Peyer's patch (tissue), 4 donors: ENCODE measurements around the gene CASR. TPM values are rescaled to one million over a fixed set of nuclear protein-coding genes. Genes with fewer than 3 reads are reported as not detected.

Experiments
- DNase-seq, 3 donors: peaks; one replicate each; pipeline ENCODE4 v3.0.0-alpha.2; 2017 to 2019
- H3K27ac ChIP-seq, 4 donors: fragments of 200-600 bp; sonication (generic); one replicate each; pipeline ENCODE4 v1.5.1; 2016 to 2019
- H3K27me3 ChIP-seq, 2 donors: fragments of 200-600 bp; sonication (generic); one replicate each; pipeline ENCODE4 v1.5.1; 2019
- H3K36me3 ChIP-seq, 3 donors: fragments of 200-600 bp; sonication (generic); one replicate each; pipeline ENCODE4 v1.5.1; 2016 to 2019
- H3K4me1 ChIP-seq, 4 donors: fragments of 200-600 bp; sonication (generic); one replicate each; pipeline ENCODE4 v1.5.1; 2016 to 2019
- H3K4me3 ChIP-seq, 4 donors: fragments of 200-600 bp; sonication (generic); 1 replicate in 3 of 4; 2 replicates in 1 of 4; pipeline ENCODE4 v1.5.1; 2016 to 2019; ENCODE audit warnings: mild to moderate bottlenecking in 1 of 4
- H3K9me3 ChIP-seq, 4 donors: fragments of 200-600 bp; sonication (generic); one replicate each; pipeline ENCODE4 v1.5.1; 2016 to 2019; ENCODE audit warnings: mild to moderate bottlenecking in 1 of 4
- POLR2A ChIP-seq, 2 donors: fragments of 450-650 bp; IDR thresholded peaks; one replicate each; pipeline ENCODE4 v1.5.1; 2017; ENCODE audit warnings: antibody characterized with exemption in 2 of 2, mild to moderate bottlenecking in 2 of 2, moderate library complexity in 2 of 2
- total RNA-seq, 4 donors: library from RNA; depleted of rRNA; stranded (reverse); fragments of >200 nt; gene quantifications; one replicate each; pipeline ENCODE4 v1.1.0, GENCODE V29; 2016
- TF ChIP-seq, protein P1 (sequence below), 6 experiments: fragments of 450-650 bp in 4 of 6; fragments of 200-600 bp in 2 of 6; sonication (generic) in 1 of 6; IDR thresholded peaks; one replicate each; pipeline ENCODE4 v1.5.1; 2017 to 2019; ENCODE audit warnings: antibody characterized with exemption in 6 of 6, mild to moderate bottlenecking in 3 of 6, moderate library complexity in 1 of 6

CASR gene
- total RNA-seq, 4 donors from 2014 or later: 0.28 to 1.7 (median 1.1) TPM; not detected in 1

DNA sequence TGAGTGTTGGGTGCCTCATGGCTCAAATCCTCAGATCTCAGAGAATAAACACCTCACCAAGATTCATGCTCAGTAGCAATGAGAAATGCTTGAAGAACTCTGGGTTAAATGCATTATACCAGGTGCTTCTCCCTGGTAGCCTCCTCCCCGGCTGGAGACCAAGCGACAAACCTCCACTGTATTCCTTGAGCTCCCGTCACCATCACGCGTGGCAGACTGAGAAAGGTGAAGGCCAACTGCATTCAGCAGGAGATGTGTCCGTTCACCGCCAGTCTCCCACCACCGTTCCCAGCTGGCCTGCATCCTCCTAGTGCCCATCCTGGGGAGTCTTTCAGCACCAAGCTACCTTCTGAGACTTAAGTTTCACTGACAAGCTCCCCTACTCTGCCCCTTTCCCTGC lies 149.1 kb downstream of the CASR start:
- no peak for DNase-seq

More for the DNA sequence above, 149.1 kb downstream of the CASR start:
- TF ChIP-seq, protein P1, sequence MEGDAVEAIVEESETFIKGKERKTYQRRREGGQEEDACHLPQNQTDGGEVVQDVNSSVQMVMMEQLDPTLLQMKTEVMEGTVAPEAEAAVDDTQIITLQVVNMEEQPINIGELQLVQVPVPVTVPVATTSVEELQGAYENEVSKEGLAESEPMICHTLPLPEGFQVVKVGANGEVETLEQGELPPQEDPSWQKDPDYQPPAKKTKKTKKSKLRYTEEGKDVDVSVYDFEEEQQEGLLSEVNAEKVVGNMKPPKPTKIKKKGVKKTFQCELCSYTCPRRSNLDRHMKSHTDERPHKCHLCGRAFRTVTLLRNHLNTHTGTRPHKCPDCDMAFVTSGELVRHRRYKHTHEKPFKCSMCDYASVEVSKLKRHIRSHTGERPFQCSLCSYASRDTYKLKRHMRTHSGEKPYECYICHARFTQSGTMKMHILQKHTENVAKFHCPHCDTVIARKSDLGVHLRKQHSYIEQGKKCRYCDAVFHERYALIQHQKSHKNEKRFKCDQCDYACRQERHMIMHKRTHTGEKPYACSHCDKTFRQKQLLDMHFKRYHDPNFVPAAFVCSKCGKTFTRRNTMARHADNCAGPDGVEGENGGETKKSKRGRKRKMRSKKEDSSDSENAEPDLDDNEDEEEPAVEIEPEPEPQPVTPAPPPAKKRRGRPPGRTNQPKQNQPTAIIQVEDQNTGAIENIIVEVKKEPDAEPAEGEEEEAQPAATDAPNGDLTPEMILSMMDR (IDR thresholded peaks at IDR 0.05): no peak
- TF ChIP-seq POLR2A (IDR thresholded peaks at IDR 0.05): no peak
- Histone ChIP-seq H3K36me3 (no peaks in the 10 kb centered on the region), H3K4me3 (no peak overlapping the region), H3K27me3 (no peaks in the 10 kb centered on the region), H3K27ac (no peak overlapping the region), H3K9me3 (no peaks in the 10 kb centered on the region), H3K4me1 (no peaks in the 10 kb centered on the region)

Other genes with a start within 250 kb of the CASR start
- 1 to 10 TPM; 3.7 to 5.8 (median 4.5) TPM for gene ILDR1, start 161.4 kb upstream of the CASR start, total RNA-seq
- 10 to 100 TPM in 1 of 4 donors, 1 to 10 TPM in 1, not detected in 2; 1.7 to 10.7 TPM for gene CD86, start 128.3 kb upstream of the CASR start, total RNA-seq
- not detected for gene CSTA, start 141.6 kb downstream of the CASR start, total RNA-seq
- gene MIX23, start 199.6 kb downstream of the CASR start, total RNA-seq: 10 to 100 TPM in 3 of 4 donors, 1 to 10 TPM in 1; 9.9 to 32.8 (median 23.3) TPM
- 10 to 100 TPM in 3 of 4 donors, 1 to 10 TPM in 1; 9.9 to 24.2 (median 17.8) TPM for gene FAM162A, start 200.5 kb downstream of the CASR start, total RNA-seq
- 1 to 10 TPM; 2.7 to 8.3 (median 4.1) TPM for gene WDR5B, start 232.4 kb downstream of the CASR start, total RNA-seq